Neural progenitor cell (in vitro differentiated cells): ENCODE measurements around the gene ACYP1. TPM values are rescaled to one million over a fixed set of nuclear protein-coding genes. Genes with fewer than 3 reads are reported as not detected.

Experiments
- DNase-seq: peaks from one replicate; pipeline ENCODE4 v3.0.0-alpha.2; 2016; ENCODE audit warnings: low spot score
- H2AFZ ChIP-seq: fragments of 200-600 bp; sonication (generic); replicated peaks from 2 replicates; pipeline ENCODE4 v1.6.1; 2016; ENCODE audit warnings: antibody characterized with exemption
- H3F3A ChIP-seq: fragments of 200-600 bp; sonication (generic); 2 replicates; pipeline ENCODE4 v1.6.1; 2016; ENCODE audit warnings: antibody characterized with exemption, low read depth
- H3K27ac ChIP-seq: fragments of 200-600 bp; sonication (generic); 2 replicates; pipeline ENCODE4 v1.5.1; 2016; ENCODE audit warnings: mild to moderate bottlenecking
- H3K27me3 ChIP-seq: fragments of 200-600 bp; sonication (generic); 2 replicates; pipeline ENCODE4 v1.6.1; 2016; ENCODE audit warnings: mild to moderate bottlenecking, moderate library complexity
- H3K36me3 ChIP-seq: fragments of 200-600 bp; sonication (generic); 2 replicates; pipeline ENCODE4 v1.5.1; 2016
- H3K4me1 ChIP-seq: fragments of 200-600 bp; sonication (generic); 2 replicates; pipeline ENCODE4 v1.6.1; 2016; ENCODE audit warnings: mixed run types
- H3K4me2 ChIP-seq: fragments of 200-600 bp; sonication (generic); 2 replicates; pipeline ENCODE4 v1.6.1; 2016
- H3K4me3 ChIP-seq: fragments of 200-600 bp; sonication (generic); 2 replicates; pipeline ENCODE4 v1.5.1; 2016
- H3K79me2 ChIP-seq: fragments of 200-600 bp; sonication (generic); 2 replicates; pipeline ENCODE4 v1.6.1; 2016; ENCODE audit warnings: low read depth
- H3K9ac ChIP-seq: fragments of 200-600 bp; sonication (generic); 2 replicates; pipeline ENCODE4 v1.6.1; 2016
- H3K9me3 ChIP-seq: fragments of 200-600 bp; sonication (generic); 2 replicates; pipeline ENCODE4 v1.5.1; 2016; ENCODE audit warnings: low read depth
- H4K20me1 ChIP-seq: fragments of 200-600 bp; sonication (generic); 2 replicates; pipeline ENCODE4 v1.6.1; 2016; ENCODE audit warnings: low read depth
- H3K27ac Mint-ChIP-seq: 3 replicates; pipeline ENCODE4 v1.8.0; 2021; ENCODE audit warnings: mixed read lengths
- H3K27me3 Mint-ChIP-seq: 2 replicates; pipeline ENCODE4 v1.8.0; 2022; ENCODE audit warnings: low read depth, mild to moderate bottlenecking, inconsistent platforms, moderate library complexity, mixed read lengths; ENCODE audit not compliant: insufficient read depth
- H3K36me3 Mint-ChIP-seq: 3 replicates; pipeline ENCODE4 v1.8.0; 2021; ENCODE audit warnings: mixed read lengths
- H3K4me1 Mint-ChIP-seq: 3 replicates; pipeline ENCODE4 v1.8.0; 2021; ENCODE audit warnings: mixed read lengths
- H3K4me3 Mint-ChIP-seq: 3 replicates; pipeline ENCODE4 v1.8.0; 2021; ENCODE audit warnings: mild to moderate bottlenecking, moderate library complexity, mixed read lengths
- H3K9me3 Mint-ChIP-seq: 3 replicates; pipeline ENCODE4 v1.8.0; 2020; ENCODE audit warnings: mixed read lengths
- EZH2 ChIP-seq: fragments of 200-600 bp; sonication (generic); IDR thresholded peaks from 2 replicates; pipeline ENCODE4 v1.6.1; 2017; ENCODE audit warnings: antibody characterized with exemption, mild to moderate bottlenecking, moderate library complexity
- EZH2phosphoT487 ChIP-seq: fragments of 200-600 bp; sonication (generic); IDR thresholded peaks from 2 replicates; pipeline ENCODE4 v1.6.1; 2017; ENCODE audit warnings: antibody characterized with exemption
- total RNA-seq: library from RNA; depleted of rRNA; stranded (reverse); fragments of >200 nt; gene quantifications from 2 replicates; pipeline ENCODE4 v1.2.3, GENCODE V29; 2015; ENCODE audit warnings: low replicate concordance
- TF ChIP-seq, protein P1 (sequence below): fragments of 200-600 bp; sonication (generic); IDR thresholded peaks from 2 replicates; pipeline ENCODE4 v1.5.1; 2017; ENCODE audit warnings: antibody characterized with exemption, mild to moderate bottlenecking

ACYP1 gene
- total RNA-seq, 1 donor from 2014 or later: 43.1 TPM

DNA sequence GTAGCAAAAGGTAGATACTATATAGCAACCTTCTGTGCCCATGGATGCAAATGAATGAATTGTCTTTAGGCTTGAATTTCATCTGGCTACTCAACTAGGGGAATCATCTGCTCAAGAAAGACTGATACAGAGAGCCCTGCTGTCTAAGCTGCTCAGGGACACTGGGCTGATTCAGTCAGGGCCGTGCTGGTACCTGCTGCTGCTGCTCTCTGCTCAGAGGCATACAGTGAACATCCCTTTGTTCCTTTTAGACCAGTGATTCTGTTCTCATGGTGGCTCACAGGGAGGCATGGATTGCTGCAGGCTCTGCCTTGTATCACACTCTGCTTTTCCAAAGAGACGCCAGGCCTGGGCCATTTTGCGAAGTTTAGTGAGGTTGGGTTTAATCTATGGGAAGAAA lies 47.0 kb downstream of the ACYP1 start:
- Histone ChIP-seq H3K27me3 (no peaks in the 10 kb centered on the region), H3K36me3 (no peaks in the 10 kb centered on the region), H3F3A (no peaks in the 10 kb centered on the region), H3K9ac (no peak overlapping the region), H3K4me3 (no peak overlapping the region), H2AFZ (no peak overlapping the region), H3K9me3 (no peaks in the 10 kb centered on the region), H3K4me1 (no peaks in the 10 kb centered on the region), H3K27ac (no peak overlapping the region), H3K4me2 (no peak overlapping the region), H4K20me1 (no peaks in the 10 kb centered on the region), H3K79me2 (no peaks in the 10 kb centered on the region)
- no peak overlapping the region for H3K4me3 Mint-ChIP-seq
- no peaks in the 10 kb centered on the region for H3K9me3 Mint-ChIP-seq
- H3K27ac Mint-ChIP-seq: no peak overlapping the region
- peaks cover 12% of the 10 kb centered on the region for H3K36me3 Mint-ChIP-seq
- no peak for DNase-seq
- TF ChIP-seq EZH2 (no peak), EZH2phosphoT487 (no peak)
- TF ChIP-seq, protein P1, sequence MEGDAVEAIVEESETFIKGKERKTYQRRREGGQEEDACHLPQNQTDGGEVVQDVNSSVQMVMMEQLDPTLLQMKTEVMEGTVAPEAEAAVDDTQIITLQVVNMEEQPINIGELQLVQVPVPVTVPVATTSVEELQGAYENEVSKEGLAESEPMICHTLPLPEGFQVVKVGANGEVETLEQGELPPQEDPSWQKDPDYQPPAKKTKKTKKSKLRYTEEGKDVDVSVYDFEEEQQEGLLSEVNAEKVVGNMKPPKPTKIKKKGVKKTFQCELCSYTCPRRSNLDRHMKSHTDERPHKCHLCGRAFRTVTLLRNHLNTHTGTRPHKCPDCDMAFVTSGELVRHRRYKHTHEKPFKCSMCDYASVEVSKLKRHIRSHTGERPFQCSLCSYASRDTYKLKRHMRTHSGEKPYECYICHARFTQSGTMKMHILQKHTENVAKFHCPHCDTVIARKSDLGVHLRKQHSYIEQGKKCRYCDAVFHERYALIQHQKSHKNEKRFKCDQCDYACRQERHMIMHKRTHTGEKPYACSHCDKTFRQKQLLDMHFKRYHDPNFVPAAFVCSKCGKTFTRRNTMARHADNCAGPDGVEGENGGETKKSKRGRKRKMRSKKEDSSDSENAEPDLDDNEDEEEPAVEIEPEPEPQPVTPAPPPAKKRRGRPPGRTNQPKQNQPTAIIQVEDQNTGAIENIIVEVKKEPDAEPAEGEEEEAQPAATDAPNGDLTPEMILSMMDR: no peak
- no peaks in the 10 kb centered on the region for H3K4me1 Mint-ChIP-seq
- no peaks in the 10 kb centered on the region for H3K27me3 Mint-ChIP-seq

DNA sequence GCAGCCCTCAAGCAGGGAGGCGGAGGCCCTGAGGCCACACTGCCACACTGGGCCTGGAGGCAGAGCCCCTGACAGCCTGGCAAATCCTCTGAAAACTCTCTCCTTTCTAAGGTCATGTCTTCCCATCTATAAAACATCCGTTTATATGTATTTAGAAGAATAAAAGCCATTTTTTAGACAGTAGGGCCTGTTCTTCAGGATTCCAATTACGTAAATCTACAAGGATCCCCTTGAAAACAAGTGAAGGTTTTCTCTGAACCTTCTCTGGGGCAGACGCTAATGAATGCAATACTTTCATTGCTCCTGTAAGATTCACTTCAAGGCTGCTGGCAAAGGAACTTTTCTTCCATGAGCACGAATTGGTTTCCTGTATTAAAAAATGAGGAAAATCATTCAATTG lies 48.3 kb downstream of the ACYP1 start:
- Histone ChIP-seq H3K27me3 (no peaks in the 10 kb centered on the region), H2AFZ (no peak overlapping the region), H3K4me2 (no peak overlapping the region), H3K9me3 (no peaks in the 10 kb centered on the region), H4K20me1 (no peaks in the 10 kb centered on the region), H3K27ac (no peak overlapping the region), H3K4me1 (no peaks in the 10 kb centered on the region), H3F3A (no peaks in the 10 kb centered on the region), H3K79me2 (no peaks in the 10 kb centered on the region), H3K4me3 (no peak overlapping the region), H3K9ac (no peak overlapping the region), H3K36me3 (no peaks in the 10 kb centered on the region)
- TF ChIP-seq, protein P1: no peak
- no peak for TF ChIP-seq EZH2phosphoT487
- no peak for TF ChIP-seq EZH2
- Mint-ChIP-seq H3K4me3 (no peak overlapping the region), H3K4me1 (no peaks in the 10 kb centered on the region), H3K9me3 (no peaks in the 10 kb centered on the region), H3K27me3 (no peaks in the 10 kb centered on the region), H3K27ac (no peak overlapping the region), H3K36me3 (peaks cover 12% of the 10 kb centered on the region)
- no peak for DNase-seq

- Histone ChIP-seq H3K9me3 (no peaks in the 10 kb centered on the region), H3K27me3 (no peaks in the 10 kb centered on the region), H3K27ac (no peak overlapping the region), H3K4me2 (no peak overlapping the region), H2AFZ (no peak overlapping the region), H3F3A (no peaks in the 10 kb centered on the region), H3K4me3 (no peak overlapping the region), H3K9ac (no peak overlapping the region), H3K4me1 (no peaks in the 10 kb centered on the region), H3K36me3 (no peaks in the 10 kb centered on the region), H4K20me1 (no peaks in the 10 kb centered on the region), H3K79me2 (no peaks in the 10 kb centered on the region)
- DNase-seq: no peak
- no peaks in the 10 kb centered on the region for H3K9me3 Mint-ChIP-seq
- no peak overlapping the region for H3K27ac Mint-ChIP-seq
- peaks cover 9% of the 10 kb centered on the region for H3K36me3 Mint-ChIP-seq
- H3K27me3 Mint-ChIP-seq: peaks cover 2% of the 10 kb centered on the region
- no peaks in the 10 kb centered on the region for H3K4me1 Mint-ChIP-seq
- TF ChIP-seq EZH2: no peak
- TF ChIP-seq EZH2phosphoT487: no peak
- TF ChIP-seq, protein P1: no peak
- H3K4me3 Mint-ChIP-seq: no peak overlapping the region
Observed at GRCh38 chr14:75013290-75013689, 50.5 kb downstream of the ACYP1 start.
